Stimulated activated CD4-positive, alpha-beta T cell treated with anti-CD3 and anti-CD28 coated beads, Interleukin-4, amount 100 ng/mL, for 4 hours (primary cell): ENCODE results near the gene FAM131C.
"Not testable (repeated sequence)": the region's sequence is repeated elsewhere in the genome, so short reads cannot be mapped to it uniquely, and the experiment has no call there.

Source experiments
- DNase-seq, 2 experiments: peaks; one replicate each; pipeline ENCODE4 v3.0.0-alpha.2; 2020

The FAM131C gene

DNA sequence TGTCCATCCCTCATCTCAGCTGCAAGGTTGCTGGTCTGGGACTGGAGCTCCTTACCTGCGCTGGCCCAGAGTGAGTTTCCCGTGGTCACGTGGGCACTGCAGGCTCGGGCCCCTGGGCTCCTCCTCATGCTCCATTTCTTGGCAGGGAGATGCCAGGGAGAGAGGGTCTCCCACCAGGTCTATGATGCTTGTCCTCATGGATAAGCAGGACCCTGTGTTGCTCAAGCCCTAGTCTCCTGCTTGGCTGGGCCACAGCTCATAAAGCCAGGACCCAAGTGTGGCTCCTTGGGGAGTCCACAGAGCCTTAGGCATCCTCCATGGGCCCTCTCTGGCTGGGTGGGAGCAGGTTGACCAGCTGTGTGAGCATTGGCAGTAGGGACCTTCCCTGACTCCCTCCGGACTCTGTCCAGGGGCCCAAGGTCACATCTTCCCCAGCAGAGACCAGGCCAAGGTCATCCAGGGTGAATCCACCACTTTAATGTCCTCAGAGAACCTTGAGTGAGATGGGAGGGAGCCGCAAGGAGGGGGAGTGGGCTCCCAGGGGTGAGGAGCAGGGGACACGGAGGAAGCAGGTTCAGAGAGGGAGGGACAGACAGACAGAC, 16.0 kb downstream of the FAM131C start:
- DNase-seq = not testable (repeated sequence)

DNA sequence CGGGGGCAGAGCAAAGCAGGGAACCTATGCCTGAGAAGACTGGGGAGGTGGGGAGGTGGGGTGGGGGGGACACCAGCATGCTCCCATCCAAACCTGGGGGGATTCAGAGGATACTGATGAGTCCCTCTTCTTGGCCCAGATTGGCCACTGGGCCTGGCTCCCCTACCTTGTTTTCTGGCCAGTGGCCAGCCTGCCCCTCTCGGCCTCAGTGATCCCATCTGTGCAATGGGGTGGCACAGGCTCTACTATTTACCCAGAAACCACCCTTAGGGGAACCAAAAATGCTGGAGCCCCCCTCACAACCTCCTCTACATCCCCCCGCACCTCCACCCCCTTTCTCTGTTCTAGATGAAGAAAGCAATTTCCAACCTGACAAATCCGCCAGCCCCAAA, 16.9 kb downstream of the FAM131C start:
- not testable (repeated sequence) for DNase-seq

DNA sequence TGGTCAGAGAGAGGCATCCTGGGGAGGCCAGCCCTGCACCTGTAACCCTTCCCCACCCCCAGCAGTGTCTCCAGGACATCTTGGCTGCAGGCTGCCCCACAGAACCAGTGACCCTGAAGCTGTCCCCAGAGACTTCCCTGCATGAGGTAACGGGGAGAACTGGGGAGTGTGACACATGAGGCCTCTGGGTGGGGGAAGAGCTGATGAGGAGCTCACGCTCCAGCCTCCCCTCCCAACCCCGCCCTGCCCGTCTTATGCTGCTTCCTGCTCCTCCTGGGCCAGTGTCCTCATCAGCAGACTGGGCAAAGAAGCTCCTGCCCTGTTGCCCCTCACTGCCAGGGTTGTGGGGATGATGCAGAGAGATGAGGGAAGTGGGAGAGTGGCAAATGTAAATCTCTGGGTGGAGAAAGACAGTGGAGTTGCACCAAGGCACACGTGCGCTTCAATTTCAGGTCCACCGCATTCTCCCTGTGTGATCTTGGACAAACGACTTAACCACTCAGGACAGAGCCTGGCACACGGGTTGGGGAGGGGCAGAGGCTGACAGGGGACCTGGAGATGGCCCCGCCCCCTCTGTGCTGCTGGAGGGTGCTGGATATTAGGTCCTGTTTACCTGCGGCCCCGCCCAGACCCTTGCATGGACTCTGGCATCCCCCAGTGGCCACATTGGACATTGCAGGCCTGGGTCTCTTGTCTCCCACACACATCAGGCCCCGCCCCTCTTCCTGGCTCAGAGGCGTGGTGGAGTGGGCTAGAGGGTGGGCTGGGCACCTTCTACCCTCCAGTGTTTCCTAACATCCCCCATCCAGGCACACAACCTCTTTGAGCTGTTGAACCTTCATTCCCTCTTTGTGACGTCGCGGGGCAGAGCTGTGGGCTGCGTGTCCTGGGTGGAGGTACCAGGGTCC, 17.6 kb downstream of the FAM131C start:
- DNase-seq = peak; percentile 85 to 86

DNA sequence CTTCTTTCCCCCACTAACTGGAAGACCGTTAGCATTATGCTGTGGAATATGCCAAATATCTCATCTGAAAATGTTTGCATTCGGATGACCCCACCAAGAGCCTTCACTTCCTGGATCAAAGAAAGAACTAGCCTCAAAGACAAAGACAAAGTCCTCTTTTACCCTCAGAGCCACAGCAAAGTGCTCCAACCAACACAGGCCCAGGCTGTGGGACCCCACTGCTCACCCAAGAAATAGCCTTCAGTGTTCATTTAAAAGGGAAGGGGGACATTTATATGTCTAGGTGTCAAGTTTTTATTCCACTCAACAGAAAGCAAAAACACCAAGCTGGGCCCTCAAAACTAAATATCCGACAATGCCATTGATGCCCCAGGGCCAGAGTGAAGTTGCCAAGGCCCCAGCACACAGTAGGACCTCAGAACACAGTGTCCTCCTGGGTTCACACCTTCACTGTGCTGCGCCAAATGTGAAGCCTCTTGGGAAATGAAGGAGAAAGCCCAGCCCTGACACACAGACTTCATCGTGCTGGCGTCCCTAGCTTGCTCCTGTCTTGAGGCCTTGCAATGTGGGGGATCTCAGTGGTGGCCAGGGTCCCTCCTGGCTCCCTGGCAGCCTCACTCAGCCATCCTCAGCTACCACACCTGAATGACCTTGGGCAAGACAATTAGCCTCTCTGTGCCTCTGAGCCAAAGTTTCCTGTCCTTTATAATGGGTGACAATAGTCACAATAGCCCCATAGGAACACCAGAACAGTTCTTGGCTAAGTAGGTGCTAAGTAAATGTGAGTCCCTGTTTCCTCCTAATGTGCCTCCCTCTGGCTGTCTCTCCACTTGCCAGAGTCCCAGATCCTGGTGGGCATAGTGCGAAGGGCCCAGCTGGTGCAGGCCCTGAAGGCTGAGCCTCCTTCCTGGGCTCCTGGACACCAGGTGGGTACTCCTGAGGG, 18.6 kb downstream of the FAM131C start:
- no peak for DNase-seq

DNA sequence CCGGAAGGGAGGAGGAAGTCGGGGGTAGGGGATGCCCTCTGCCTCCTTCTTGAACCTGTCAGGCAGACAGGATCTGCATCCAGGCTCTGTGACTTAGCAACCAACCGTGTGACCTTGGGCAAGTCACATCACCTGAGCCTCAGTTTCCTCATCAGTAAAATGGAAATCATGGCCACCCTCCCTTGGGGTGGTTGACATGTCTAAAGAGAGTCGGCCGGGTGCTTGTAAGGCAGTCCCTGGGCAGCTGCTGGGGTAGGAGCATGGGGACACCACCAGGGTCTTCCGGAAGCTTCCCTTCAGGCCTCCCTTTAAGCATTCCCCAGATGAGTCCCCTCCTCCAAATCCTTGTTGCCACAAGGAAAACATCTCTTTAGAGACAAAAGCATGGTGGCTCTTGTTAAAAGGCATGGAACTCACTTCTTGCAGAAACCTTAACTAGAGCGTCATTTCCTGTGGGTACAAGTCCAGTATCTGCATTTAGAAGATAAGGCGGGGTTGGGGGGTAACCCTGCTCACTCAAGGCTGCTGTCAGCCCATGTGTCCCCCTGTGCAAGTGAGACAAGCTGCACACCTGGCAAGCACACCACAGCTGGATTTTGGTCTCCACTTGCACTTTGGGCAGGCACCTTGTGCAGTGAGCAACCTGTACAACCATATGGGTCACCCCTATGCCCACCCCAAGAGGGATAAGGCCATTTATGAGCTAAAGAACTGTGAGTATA, 19.5 kb downstream of the FAM131C start:
- DNase-seq = no peak

DNA sequence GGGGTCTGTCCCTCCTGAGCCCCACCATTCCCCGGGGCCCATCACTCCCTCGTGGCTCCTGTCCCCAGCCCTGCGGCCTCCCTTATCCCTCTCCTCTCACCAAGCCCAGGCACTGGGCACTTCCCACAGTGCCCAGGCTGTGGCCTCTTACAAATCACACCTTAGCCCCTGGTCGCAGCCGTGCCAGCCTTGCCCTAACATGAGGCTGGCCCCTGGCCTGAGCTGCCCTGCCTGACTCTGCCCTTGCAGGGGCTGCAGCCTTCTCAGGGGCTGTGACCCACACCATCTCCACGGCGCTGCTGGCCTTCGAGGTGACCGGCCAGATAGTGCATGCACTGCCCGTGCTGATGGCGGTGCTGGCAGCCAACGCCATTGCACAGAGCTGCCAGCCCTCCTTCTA, 21.5 kb downstream of the FAM131C start:
- DNase-seq = not testable (repeated sequence)

DNA sequence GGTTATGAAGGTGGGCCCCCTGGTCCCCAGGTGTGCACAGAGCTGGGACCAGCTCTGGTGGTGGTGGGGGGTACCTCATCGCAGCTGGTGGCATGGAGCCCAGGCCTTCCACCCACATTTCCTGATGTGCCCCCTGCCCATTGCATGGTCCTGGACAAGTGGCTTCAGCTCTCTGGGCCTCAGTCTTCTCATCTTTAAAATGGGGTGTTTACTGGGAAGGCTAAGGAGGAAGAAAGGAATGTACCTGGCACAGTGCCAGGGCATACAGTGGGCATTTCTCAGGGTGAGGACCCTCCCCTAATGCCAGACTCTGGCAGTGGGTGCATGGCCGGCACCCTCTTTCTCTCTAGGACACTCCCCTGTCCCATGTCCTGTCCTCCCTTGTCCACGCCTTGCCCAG, 22.4 kb downstream of the FAM131C start:
- no peak for DNase-seq

DNA sequence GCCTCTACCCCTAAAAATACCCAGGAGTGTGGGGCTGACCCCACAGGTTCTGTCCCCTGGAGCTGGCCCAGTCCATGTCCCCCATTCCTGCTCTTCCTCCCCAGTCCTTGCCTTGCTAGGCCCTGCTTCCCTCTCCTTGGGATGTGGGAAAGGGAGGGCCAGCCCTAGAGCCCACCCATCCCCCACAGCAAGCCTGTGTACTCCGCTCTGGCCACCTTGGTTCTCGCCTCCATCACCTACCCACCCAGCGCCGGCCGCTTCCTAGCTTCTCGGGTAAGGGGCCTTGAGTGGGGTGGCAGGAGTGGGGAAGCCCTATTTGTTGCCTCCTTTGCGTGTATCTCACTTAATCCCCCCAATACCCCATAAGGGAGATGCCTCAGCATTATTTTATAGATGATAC, 23.1 kb downstream of the FAM131C start:
- no peak for DNase-seq

DNA sequence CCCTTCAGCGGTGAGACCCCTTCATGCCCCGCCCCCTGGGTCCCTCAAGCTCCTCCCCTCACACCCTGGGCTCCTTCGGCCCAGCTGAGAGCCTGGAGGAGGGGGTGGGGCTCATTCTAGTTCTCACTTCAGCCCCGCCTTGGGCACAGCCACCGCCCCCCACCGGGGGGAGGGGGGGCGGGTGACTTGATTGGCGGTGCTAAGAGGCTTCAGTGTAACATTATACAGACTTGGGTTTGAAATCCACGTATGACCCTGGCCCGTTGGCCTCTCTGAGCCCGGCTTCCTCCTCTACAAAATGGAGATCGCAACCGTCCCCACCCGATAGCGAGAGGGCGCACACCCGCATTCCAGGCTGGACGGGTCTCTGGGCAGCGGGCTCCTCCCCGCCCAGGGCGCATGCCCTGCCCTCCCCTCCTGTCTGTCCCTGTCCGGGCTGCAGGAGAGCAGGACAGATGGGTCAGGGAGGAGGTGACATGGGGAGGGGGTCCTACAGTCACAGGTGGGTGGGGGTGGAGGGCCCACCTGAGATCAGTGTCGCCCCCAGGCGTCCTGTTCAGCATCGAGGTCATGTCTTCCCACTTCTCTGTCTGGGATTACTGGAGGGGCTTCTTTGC, 24.8 kb downstream of the FAM131C start:
- peak; percentile 41 to 52 for DNase-seq

DNA sequence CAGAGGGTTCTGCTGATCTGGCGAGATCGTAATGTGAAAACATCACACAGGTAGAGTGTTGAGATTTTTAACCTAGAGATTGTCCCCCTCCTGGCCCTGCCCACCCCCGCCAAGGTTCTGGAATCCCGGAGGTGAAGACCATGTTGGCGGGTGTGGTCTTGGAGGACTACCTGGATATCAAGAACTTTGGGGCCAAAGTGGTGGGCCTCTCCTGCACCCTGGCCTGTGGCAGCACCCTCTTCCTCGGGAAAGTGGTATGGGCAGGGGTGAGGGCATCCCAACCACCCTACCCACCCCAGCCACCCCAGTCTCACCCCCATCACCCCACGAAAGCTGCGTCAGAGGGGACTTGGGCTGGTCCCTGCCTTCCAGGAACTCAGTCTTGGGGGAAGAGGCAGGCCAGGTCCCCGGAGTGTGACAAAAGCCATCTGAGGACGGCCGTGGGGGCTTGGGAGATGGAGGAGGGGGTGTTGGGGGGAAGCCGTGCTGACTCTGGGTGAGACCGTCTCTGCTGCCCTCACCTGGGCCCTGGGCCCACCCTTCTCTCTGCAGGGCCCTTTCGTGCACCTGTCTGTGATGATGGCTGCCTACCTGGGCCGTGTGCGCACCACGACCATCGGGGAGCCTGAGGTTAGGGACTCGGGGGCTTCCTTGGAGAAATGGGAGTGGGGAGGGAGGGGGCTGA, 25.5 kb downstream of the FAM131C start:
- no peak for DNase-seq

DNA sequence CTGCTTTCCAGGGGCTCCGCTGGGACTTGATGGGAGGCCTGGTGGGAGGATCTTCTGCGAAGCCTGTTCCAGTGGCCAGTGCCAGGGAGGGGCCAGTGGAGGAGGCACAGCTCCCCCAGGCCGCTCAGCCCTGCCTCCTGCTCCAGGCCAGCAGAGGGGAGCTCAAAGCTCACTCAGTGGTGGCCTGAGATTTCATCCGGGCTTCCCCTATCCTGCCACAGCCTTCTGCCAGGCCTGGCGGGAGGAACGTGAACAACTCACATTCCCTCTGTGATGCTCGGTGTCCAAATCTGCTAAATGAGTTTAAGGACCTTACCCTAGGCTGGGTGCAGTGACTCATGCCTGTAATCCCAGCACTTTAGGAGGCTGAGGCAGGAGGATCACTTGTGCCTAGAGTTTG, 26.6 kb downstream of the FAM131C start:
- no peak for DNase-seq

DNA sequence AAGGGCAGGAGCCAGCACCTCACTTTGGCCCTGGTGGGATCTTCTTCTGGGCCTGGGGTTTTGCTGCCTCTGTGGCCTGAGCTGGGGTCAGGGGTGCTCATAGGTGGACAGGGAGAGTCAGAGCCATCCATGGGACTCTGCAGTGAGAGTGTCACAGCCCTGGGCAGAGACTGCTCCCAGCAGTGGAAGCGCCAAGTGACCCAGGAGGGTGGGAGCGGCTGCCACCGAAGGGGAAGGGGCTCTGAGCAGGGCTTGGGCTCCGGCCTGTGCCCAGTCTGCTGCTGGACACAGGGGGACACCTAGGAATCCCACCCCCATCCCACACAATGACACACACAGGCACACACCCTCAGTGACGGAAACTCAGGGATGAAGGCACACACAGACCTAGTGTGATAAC, 29.5 kb downstream of the FAM131C start:
- DNase-seq = no peak

DNA sequence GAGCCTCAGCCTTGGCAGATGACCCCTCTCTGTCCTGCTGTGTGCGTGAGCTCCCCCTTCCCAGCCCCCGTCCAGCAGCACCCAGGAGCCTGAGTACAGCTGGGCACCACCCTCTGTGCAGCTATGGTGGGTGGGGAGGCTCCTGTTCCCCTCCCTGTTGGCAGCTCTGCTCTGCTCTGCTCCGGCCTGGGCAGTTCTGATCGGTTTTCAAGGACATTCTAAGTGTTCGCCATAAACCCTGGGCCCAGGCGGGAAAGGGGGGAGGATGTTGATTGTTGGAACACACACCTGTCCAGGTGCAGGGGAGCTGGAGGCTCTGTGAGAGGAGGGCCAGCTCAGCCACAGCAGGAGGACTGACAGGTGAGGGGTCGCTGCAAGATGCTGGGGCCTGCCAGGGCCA, 29.9 kb downstream of the FAM131C start, which contains the start of gene CLCNKB:
Gene CLCNKB (plus strand): TSS at position 262 of the 400 bp plus-strand sequence. CDS start 711 bp downstream, outside the sequence.
- no peak for DNase-seq

DNA sequence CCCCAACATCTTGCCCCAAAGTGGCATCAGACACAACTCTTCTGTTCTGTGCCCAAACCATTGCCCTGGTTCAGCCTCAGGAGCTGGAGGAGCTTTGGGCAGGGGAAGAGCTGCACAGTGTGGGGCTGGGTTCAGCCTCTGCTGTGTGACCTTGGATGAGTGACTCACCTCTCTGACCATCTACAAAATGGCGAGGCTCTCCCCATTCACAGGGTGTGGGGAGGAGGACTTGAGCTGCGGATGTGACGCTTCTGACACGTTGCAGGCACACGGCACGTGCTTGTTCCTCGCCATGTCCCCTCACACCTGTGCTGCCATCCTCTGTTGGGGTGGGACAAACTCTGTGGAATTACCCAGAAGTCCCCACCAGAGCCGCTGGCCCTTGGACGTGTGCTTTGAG, 30.8 kb downstream of the FAM131C start:
- DNase-seq = not testable (repeated sequence)

DNA sequence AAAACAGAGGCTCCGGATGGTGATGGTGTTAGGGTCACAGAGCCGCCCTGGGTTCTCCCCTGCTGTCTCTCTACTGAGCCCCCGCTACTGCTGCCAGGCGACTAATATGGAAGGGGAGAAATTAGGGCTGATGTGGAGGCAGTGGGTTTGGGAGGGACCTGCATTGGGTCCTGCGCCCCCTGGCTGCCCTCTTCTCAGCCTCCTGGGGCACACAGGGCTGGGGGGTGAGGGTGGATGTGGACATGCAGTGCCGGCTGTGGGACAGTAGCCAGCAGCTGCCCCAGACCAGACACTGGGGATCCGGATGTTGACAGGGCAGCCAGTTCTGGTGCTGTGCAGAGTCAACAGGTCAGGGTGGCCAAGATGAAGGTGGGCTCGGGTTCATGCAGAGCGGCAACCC, 31.4 kb downstream of the FAM131C start:
- no peak for DNase-seq

DNA sequence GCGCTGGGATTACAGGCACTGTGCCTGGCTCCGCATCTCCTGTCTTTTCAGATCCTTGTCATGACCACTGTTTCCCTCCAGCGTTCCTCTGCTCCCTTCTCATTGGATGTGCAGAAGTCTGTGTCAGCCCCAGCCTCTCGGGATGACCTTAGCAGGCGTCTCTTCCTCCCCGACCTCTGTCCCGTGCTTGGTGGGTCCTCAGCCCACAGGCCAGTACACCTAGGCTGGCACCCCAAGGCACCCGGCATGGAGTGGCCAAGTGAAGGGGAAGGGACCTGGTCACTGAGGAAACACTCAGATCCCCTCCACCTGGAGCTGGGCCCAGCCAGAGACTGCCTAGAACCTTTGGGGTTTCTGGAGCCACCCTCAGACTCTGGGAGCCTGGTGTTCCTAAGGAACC, 32.3 kb downstream of the FAM131C start:
- no peak for DNase-seq

DNA sequence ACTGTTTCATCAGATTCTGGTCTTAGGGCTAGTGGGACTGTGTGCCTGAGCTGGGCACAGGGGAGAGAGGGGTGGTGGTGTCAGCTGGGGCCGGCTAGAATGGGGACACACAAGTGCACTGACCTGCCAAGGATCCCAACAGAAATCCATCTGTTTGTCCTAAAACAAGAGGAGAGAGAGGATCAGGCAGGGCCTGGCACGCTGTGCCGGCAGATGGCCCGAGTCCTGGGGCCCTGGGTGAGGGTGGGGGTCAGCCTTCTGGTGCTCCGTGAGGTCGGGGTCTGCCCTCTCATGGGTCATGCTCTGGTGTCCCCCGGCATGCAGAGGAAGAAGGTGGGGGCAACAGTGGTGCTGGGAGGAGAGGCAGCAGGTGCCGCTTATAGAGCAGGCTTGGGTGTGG, 33.6 kb downstream of the FAM131C start:
- DNase-seq = not testable (repeated sequence)

DNA sequence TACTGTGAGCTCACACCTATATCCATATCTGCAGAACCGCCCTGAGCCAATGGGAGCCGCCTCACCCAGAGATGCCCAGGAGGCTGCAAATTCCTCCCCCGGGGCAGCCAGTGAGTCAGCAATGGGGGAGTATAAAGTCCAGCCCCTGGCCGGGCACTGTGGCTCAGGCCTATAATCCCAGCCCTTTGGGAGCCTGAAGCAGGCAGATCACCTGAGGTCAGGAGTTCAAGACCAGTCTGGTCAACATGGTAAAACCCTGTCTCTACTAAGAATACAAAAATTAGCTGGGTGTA, 34.9 kb downstream of the FAM131C start:
- no peak for DNase-seq

DNA sequence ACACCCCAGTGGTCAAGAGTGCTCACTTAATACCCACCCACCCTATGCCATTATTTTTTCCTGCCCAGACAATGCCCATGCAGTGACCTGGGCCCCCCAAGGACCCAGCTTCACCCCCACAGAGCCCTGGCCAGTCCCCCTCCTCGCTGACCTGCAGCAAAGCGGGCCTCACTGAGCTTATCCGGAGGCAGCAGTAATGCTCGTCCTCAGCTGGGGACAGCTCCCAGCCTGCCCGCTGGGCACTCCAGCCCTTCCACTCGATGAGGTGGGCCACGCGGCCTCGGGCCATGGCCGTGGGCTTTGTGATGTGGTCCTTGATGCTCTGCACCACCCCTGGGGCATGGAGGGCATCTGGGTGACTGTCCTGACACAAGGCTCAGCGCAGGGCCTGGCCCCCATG, 37.0 kb downstream of the FAM131C start:
- DNase-seq = not testable (repeated sequence)

DNA sequence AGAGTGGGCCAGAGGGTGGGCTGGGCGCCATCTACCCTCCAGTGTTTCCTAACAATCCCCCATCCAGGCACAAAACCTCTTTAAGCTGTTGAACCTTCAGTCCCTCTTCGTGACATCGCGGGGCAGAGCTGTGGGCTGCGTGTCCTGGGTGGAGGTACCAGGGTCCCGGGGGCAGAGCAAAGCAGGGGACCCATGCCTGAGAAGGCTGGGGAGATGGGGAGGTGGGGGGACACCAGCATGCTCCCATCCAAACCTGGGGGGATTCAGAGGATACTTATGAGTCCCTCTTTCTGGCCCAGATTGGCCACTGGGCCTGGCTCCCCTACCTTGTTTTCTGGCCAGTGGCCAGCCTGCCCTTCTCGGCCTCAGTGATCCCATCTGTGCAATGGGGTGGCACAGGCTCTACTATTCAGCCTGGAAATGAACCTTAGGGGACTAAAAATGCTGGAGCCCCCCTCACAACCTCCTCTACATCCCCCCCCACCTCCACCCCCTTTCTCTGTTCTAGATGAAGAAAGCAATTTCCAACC, 40.3 kb downstream of the FAM131C start:
- not testable (repeated sequence) for DNase-seq

DNA sequence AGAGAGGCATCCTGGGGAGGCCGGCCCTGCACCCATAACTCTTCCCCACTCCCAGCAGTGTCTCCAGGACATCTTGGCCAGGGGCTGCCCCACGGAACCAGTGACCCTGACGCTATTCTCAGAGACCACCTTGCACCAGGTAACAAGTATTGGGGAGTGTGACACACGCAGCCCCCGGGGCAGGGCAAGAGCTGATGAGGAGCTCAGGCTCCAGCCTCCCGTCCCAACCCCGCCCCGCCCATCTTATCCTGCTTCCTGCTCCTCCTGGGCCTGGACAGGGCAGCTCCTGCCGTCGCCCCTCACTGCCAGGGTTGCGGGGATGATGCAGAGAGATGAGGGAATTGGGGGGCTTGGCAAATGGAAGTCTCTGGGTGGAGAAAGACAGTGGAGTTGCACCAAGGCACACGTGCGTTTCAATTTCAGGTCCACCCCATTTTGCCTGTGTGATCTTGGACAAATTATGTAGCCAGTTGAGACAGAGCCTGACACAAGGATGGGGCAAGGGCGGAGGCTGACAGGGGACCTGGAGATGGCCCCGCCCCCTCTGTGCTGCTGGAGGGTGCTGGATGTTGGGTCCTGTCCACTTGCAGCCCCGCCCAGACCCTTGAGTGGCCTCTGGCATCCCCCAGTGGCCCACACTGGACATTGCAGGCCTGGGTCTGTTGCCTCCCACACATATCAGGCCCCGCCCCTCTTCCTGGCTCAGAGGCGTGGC, 40.9 kb downstream of the FAM131C start:
- DNase-seq = peak; percentile 26 to 47
